Testis (tissue), 3 donors: ENCODE data around the gene PRKAG3. TPM values are rescaled to one million over a fixed set of nuclear protein-coding genes. Genes with fewer than 3 reads are reported as not detected.

Experiments
- DNase-seq: peaks from one replicate; pipeline ENCODE4 v3.0.0-alpha.2; 2019
- H3K27ac ChIP-seq, 2 donors: fragments of 200-600 bp; sonication (generic); one replicate each; pipeline ENCODE4 v1.5.1; 2019
- H3K27me3 ChIP-seq: fragments of 200-600 bp; sonication (generic); one replicate; pipeline ENCODE4 v1.5.1; 2019
- H3K36me3 ChIP-seq: fragments of 200-600 bp; sonication (generic); one replicate; pipeline ENCODE4 v1.5.1; 2017; ENCODE audit warnings: low read depth; ENCODE audit errors: missing control alignments
- H3K4me1 ChIP-seq: fragments of 200-600 bp; sonication (generic); one replicate; pipeline ENCODE4 v1.5.1; 2019
- H3K4me3 ChIP-seq, 2 donors: fragments of 200-600 bp; sonication (generic); one replicate each; pipeline ENCODE4 v1.5.1; 2017 to 2019
- H3K9me3 ChIP-seq: fragments of 200-600 bp; sonication (generic); one replicate; pipeline ENCODE4 v1.5.1; 2017
- POLR2A ChIP-seq: fragments of 450-650 bp; IDR thresholded peaks from one replicate; pipeline ENCODE4 v1.6.1; 2017; ENCODE audit warnings: antibody characterized with exemption, mild to moderate bottlenecking, moderate library complexity
- WGBS, 2 donors: methylation state at CpG; one replicate each; pipeline ENCODE4 v1.1.5; 2018; 5-methylcytosine and 5-hydroxymethylcytosine counted together
- intact Hi-C: fragments of 100-400 bp; cut with DNase I; formaldehyde crosslinking; loops from one replicate; pipeline ENCODE4 v1.15.1; 2023; ENCODE audit warnings: low total_unique reads
- polyA plus RNA-seq: library from polyadenylated mRNA; stranded (reverse); fragments of 350-450 nt; fragmentation: Illumina TruSeq; extraction: RNeasy Lipid Tissue Mini Kit (QIAGEN cat#74804); gene quantifications from one replicate; pipeline ENCODE4 v1.2.3, GENCODE V29; 2014; ENCODE audit warnings: low read depth, low replicate concordance; ENCODE audit not compliant: insufficient read depth
- total RNA-seq, 2 donors: library from RNA; depleted of rRNA; stranded (reverse); fragments of >200 nt; gene quantifications; one replicate each; pipeline ENCODE4 v1.2.3, GENCODE V29; 2016
- TF ChIP-seq, protein P1 (sequence below), 3 experiments: fragments of 450-650 bp in 2 of 3; fragments of 200-600 bp in 1 of 3; sonication (generic) in 1 of 3; IDR thresholded peaks; one replicate each; pipeline ENCODE4 v1.5.1; 2016 to 2019; ENCODE audit warnings: antibody characterized with exemption in 3 of 3, mild to moderate bottlenecking in 2 of 3, moderate library complexity in 1 of 3

Gene PRKAG3
- total and polyA plus RNA-seq, 3 donors from 2014 or later: 0.25 to 0.40 (median 0.39) TPM

DNA sequence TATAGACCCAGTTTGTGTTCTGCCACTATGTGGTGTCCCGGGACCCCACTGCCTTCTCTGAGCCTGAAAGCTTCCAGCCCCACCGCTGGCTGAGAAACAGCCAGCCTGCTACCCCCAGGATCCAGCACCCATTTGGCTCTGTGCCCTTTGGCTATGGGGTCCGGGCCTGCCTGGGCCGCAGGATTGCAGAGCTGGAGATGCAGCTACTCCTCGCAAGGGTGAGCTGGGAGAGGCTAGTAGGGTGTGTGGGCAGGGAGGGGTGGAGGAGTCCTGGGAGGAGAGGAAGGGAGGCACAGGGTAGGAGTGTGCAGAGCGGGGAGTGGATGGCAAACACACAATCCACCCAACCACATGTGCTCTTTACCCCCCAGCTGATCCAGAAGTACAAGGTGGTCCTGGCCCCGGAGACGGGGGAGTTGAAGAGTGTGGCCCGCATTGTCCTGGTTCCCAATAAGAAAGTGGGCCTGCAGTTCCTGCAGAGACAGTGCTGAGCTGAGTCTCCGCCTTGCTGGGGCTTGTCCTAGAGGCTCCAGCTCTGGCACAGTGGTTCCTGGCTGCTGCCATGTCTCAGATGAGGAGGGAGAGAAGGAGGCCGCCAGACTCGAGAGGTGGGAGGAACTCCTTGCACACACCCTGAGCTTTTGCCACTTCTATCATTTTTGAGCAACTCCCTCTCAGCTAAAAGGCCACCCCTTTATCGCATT lies 16.9 kb downstream of the PRKAG3 start:
- TF ChIP-seq, protein P1, sequence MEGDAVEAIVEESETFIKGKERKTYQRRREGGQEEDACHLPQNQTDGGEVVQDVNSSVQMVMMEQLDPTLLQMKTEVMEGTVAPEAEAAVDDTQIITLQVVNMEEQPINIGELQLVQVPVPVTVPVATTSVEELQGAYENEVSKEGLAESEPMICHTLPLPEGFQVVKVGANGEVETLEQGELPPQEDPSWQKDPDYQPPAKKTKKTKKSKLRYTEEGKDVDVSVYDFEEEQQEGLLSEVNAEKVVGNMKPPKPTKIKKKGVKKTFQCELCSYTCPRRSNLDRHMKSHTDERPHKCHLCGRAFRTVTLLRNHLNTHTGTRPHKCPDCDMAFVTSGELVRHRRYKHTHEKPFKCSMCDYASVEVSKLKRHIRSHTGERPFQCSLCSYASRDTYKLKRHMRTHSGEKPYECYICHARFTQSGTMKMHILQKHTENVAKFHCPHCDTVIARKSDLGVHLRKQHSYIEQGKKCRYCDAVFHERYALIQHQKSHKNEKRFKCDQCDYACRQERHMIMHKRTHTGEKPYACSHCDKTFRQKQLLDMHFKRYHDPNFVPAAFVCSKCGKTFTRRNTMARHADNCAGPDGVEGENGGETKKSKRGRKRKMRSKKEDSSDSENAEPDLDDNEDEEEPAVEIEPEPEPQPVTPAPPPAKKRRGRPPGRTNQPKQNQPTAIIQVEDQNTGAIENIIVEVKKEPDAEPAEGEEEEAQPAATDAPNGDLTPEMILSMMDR (IDR thresholded peaks at IDR 0.05): no peak
- TF ChIP-seq POLR2A: no peak
- Histone ChIP-seq H3K9me3 (no peaks in the 10 kb centered on the region), H3K27ac (no peak overlapping the region), H3K36me3 (no peaks in the 10 kb centered on the region), H3K27me3 (no peaks in the 10 kb centered on the region), H3K4me1 (peaks cover 20% of the 10 kb centered on the region), H3K4me3 (no peak overlapping the region)
- peak; percentile 80 for DNase-seq
- intact Hi-C loops: no loop called here
- 71 to 82% methylated on average over 13 of the region's 13 CpGs for whole genome bisulfite sequencing, 2 donors

DNA sequence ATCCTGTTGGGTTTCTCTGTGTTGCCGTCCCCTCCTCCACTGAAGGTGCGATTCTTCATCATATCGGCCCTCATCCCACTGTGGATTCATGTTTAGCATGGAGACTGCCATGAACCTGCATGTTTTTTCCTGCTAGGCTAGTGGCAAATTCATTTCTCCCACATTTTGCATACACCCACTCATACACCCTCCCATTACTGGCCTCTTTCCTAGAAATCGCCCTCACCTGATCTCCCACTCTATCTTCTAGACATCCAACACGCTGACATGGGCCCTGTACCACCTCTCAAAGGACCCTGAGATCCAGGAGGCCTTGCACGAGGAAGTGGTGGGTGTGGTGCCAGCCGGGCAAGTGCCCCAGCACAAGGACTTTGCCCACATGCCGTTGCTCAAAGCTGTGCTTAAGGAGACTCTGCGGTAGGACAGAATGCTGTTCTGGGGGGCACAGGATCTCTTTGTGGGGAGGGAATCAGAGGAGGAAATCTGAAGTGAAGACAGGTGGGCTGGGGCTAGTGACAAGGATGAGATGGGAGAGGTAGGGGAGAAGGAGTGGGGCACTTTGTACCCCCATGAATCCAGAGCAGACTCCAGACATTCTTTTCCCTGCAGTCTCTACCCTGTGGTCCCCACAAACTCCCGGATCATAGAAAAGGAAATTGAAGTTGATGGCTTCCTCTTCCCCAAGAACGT lies 17.7 kb downstream of the PRKAG3 start:
- intact Hi-C loops: no loop called here
- Histone ChIP-seq H3K4me1 (peaks cover 20% of the 10 kb centered on the region), H3K27me3 (no peaks in the 10 kb centered on the region), H3K27ac (peak overlapping the region in 1 of 2 donors; percentile 24), H3K4me3 (no peak overlapping the region), H3K36me3 (no peaks in the 10 kb centered on the region), H3K9me3 (no peaks in the 10 kb centered on the region)
- WGBS, 2 donors: 72 to 77% methylated on average over 11 of the region's 11 CpGs
- DNase-seq: no peak
- no peak for TF ChIP-seq POLR2A
- TF ChIP-seq, protein P1 (IDR thresholded peaks at IDR 0.05): no peak

DNA sequence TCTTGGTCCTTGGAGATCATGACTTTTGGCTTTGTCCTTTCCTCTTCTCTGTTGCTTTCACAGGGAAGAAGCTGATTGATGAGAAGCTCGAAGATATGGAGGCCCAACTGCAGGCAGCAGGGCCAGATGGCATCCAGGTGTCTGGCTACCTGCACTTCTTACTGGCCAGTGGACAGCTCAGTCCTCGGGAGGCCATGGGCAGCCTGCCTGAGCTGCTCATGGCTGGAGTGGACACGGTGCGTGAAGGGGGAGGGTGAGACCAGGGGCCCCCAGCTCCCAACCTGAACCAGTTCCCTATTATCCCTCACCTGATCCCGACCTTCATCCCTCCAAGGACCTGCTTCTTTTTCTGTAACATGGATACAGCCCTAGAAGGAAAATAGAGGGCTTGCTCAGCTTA lies 18.7 kb downstream of the PRKAG3 start:
- Histone ChIP-seq H3K27me3 (no peaks in the 10 kb centered on the region), H3K4me1 (peaks cover 20% of the 10 kb centered on the region), H3K27ac (no peak overlapping the region), H3K4me3 (no peak overlapping the region), H3K9me3 (no peaks in the 10 kb centered on the region), H3K36me3 (no peaks in the 10 kb centered on the region)
- TF ChIP-seq, protein P1 (IDR thresholded peaks at IDR 0.05): no peak
- TF ChIP-seq POLR2A: no peak
- intact Hi-C loops: no loop called here
- DNase-seq: no peak
- 88 to 94% methylated on average over 1 to 5 of the region's 5 CpGs for WGBS, 2 donors

DNA sequence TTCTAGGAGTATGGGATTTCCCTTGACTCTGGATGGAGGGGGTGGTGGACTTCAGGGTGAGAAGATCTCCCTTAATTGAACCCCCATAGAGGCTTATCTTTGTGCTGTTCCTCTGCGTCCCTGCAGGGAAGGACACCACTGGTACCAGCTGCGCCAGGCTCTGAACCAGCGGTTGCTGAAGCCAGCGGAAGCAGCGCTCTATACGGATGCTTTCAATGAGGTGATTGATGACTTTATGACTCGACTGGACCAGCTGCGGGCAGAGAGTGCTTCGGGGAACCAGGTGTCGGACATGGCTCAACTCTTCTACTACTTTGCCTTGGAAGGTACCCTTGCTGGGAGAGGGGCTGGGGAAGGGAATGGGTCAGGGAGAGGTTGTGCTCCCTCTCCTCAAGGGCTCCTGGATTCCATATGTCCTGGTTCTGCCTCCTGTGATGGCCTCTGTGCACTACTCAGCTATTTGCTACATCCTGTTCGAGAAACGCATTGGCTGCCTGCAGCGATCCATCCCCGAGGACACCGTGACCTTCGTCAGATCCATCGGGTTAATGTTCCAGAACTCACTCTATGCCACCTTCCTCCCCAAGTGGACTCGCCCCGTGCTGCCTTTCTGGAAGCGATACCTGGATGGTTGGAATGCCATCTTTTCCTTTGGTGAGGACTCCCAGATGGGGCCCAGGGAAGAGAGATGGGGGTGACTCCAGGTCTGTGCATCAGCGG lies 19.3 kb downstream of the PRKAG3 start:
- TF ChIP-seq POLR2A: no peak
- TF ChIP-seq, protein P1 (IDR thresholded peaks at IDR 0.05): no peak
- intact Hi-C loops: no loop called here
- 95% methylated on average over 20 to 21 of the region's 21 CpGs for WGBS, 2 donors
- no peaks in the 10 kb centered on the region for H3K27me3 ChIP-seq
- H3K4me1 ChIP-seq: peaks cover 20% of the 10 kb centered on the region
- no peaks in the 10 kb centered on the region for H3K36me3 ChIP-seq
- no peak overlapping the region for H3K27ac ChIP-seq
- H3K4me3 ChIP-seq: no peak overlapping the region
- DNase-seq: no peak
- H3K9me3 ChIP-seq: no peaks in the 10 kb centered on the region
